ENCODE results near the gene SLC5A12. TPM values are rescaled to one million over a fixed set of nuclear protein-coding genes. Genes with fewer than 3 reads are reported as not detected.

Gene SLC5A12, protein sequence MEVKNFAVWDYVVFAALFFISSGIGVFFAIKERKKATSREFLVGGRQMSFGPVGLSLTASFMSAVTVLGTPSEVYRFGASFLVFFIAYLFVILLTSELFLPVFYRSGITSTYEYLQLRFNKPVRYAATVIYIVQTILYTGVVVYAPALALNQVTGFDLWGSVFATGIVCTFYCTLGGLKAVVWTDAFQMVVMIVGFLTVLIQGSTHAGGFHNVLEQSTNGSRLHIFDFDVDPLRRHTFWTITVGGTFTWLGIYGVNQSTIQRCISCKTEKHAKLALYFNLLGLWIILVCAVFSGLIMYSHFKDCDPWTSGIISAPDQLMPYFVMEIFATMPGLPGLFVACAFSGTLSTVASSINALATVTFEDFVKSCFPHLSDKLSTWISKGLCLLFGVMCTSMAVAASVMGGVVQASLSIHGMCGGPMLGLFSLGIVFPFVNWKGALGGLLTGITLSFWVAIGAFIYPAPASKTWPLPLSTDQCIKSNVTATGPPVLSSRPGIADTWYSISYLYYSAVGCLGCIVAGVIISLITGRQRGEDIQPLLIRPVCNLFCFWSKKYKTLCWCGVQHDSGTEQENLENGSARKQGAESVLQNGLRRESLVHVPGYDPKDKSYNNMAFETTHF
- not detected in 2 replicates for total RNA-seq (2013; cell fraction: nucleolus; rRNA removed)
- 0.06 TPM in 1 of 2 replicates, not detected in the other for total RNA-seq (2014; rRNA removed)
- not detected in 2 replicates for total RNA-seq (2014; rRNA removed; fragmentation: Illumina TruSeq; extraction: Trizol)
- total RNA-seq (2021): not detected in 2 replicates
- polyA plus RNA-seq (2011; ENCODE audit: low read depth): not detected
- polyA plus RNA-seq (2011; rRNA removed): 0.09 and 0.15 TPM in 2 replicates
- polyA plus RNA-seq (2011; cell fraction: cytosol; rRNA removed): 0.03 and 0.06 TPM in 2 replicates
- polyA plus RNA-seq (2011; cell fraction: nucleus; rRNA removed): 0.25 TPM in 2 replicates
- not detected in 2 replicates for polyA plus RNA-seq (2012)
- polyA plus RNA-seq (2014; fragmentation: Illumina TruSeq; extraction: Trizol): not detected in 2 replicates
- not detected for polyA plus RNA-seq (2014; fragmentation: Nextera tagmentation; extraction: Ambion mirVana)
- not detected in 2 replicates for polyA plus RNA-seq (2014; rRNA removed)
- polyA plus RNA-seq (2016; fragmentation: Nextera tagmentation; extraction: Ambion mirVana): not detected
- not detected in 2 replicates for polyA minus RNA-seq (2011; rRNA and poly(A)+ RNA removed)
- polyA minus RNA-seq (2011; cell fraction: cytosol; rRNA and poly(A)+ RNA removed): not detected in 2 replicates
- 0.12 and 0.48 TPM in 2 replicates for polyA minus RNA-seq (2011; cell fraction: nucleus; rRNA and poly(A)+ RNA removed)
- Bru-seq, nascent RNA: percentile 19 among the genes with signal in this experiment
- percentile 21 among the genes with signal in this experiment for BruChase-seq, experiment 1, labeled RNA remaining after a 6-hour chase
- percentile 22 among the genes with signal in this experiment for BruChase-seq, experiment 2, labeled RNA remaining after a 2-hour chase
- long read RNA-seq, experiment 1: 0 reads
- long read RNA-seq, experiment 2: 0 reads

DNA sequence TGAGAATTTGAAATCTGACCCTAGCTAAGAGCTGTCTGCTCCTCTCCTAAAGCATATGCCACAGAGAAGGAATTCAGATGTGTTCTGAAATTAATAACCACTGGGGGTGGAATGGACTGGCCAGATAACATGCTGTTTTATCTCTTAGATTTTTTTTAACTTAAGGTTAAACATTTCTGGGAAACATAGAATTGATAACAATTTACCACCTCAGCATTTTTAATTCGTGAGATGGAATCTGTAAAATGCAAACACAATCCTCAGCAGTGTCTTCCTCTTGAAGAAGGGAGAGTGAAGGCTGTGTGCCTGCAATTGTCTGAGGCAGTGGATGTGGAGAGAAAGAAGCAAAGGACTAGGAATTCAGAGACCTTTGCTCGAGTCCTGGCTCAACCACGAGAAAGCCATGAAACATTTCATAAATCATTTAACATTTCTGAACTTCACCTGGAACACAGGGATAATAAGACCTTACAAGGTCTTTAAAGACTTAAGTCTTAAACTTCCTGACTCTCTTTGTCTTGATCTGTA lies at the start of gene SLC5A12:
SLC5A12 (minus strand) TSS at position 113 of the 528 bp plus-strand sequence. CDS start 346 bp downstream, outside the sequence.
- ATAC-seq (no peak), DNase-seq (ENCODE audit: low read depth, low spot score) (no peak), FAIRE-seq (no peak)
- H3K27ac ChIP-seq (ENCODE audit: control insufficient read depth, insufficient read depth): no peak within 1 kb of the TSS
- BruUV-seq (replicated peaks): no TSS peak
- WGBS (ENCODE audit: insufficient coverage, insufficient replicate concordance, low lambda C conversion rate, missing lambda C conversion rate): 0% methylated on average over 3 of the region's 3 CpGs
- intact Hi-C loops (cut with micrococcal nuclease; ENCODE audit: unreplicated experiment) (no loop called here), in situ Hi-C loops (cut with MboI) (no loop called here)
- POLR2A ChIA-PET: no interaction called here
- SMC1A ChIA-PET (ENCODE audit: uncharacterized antibody, unreplicated experiment): interaction anchor here (1.2 kb wide), 1 partner anchor 14 kb away, joined by 3 read pairs; no protein-coding TSS in a partner anchor
- H3K4me3 ChIP-seq: no peak within 1 kb of the TSS
- no peak within 1 kb of the TSS for H3K4me2 ChIP-seq (ENCODE audit: control insufficient read depth, insufficient read depth)
- H3K9me3 ChIP-seq (replicated peaks; ENCODE audit: control insufficient read depth, insufficient read depth, low read length): no peaks in the 10 kb centered on the region
- RAD21 ChIA-PET (ENCODE audit: unreplicated experiment): no interaction called here
- no peak within 1 kb of the TSS for H2AFZ ChIP-seq (ENCODE audit: control insufficient read depth, low read depth, low read length)
- CTCF ChIA-PET: interaction anchor here (1.7 kb wide), 1 partner anchor 436 kb away, joined by 4 read pairs; no protein-coding TSS in a partner anchor
- no peaks in the 10 kb centered on the region for H3K36me3 ChIP-seq (ENCODE audit: control insufficient read depth in 2 of 2, insufficient read depth in 2 of 2, low read length in 1 of 2)
- no peaks in the 10 kb centered on the region for H3K79me2 ChIP-seq (ENCODE audit: control insufficient read depth, insufficient read depth, low read length)
- no peak within 1 kb of the TSS for H3K9ac ChIP-seq (ENCODE audit: control insufficient read depth, insufficient read depth, low read length)
- no peaks in the 10 kb centered on the region for H4K20me1 ChIP-seq (ENCODE audit: control insufficient read depth, insufficient read depth)
- H3K4me1 ChIP-seq (ENCODE audit: control insufficient read depth, insufficient read depth, low read length): no peaks in the 10 kb centered on the region
- H3K27me3 ChIP-seq (replicated peaks in 1 of 2; ENCODE audit: control insufficient read depth in 2 of 2, insufficient read depth in 2 of 2, low read length in 1 of 2): no peaks in the 10 kb centered on the region
- no peak for TF ChIP-seq PML (IDR thresholded peaks at IDR 0.05; ENCODE audit: low read length)
- TF ChIP-seq MTA3 (IDR thresholded peaks at IDR 0.05; ENCODE audit: borderline replicate concordance, low read length): no peak
- no peak for TF ChIP-seq CHD4 (IDR thresholded peaks at IDR 0.05)
- TF ChIP-seq CHD1 (IDR thresholded peaks at IDR 0.05; ENCODE audit: low read depth, low read length): no peak
- TF ChIP-seq HCFC1 (IDR thresholded peaks at IDR 0.05; ENCODE audit: low read length): no peak
- TF ChIP-seq, protein P1, sequence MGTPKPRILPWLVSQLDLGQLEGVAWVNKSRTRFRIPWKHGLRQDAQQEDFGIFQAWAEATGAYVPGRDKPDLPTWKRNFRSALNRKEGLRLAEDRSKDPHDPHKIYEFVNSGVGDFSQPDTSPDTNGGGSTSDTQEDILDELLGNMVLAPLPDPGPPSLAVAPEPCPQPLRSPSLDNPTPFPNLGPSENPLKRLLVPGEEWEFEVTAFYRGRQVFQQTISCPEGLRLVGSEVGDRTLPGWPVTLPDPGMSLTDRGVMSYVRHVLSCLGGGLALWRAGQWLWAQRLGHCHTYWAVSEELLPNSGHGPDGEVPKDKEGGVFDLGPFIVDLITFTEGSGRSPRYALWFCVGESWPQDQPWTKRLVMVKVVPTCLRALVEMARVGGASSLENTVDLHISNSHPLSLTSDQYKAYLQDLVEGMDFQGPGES (IDR thresholded peaks at IDR 0.05): no peak
- TF ChIP-seq, protein P2, sequence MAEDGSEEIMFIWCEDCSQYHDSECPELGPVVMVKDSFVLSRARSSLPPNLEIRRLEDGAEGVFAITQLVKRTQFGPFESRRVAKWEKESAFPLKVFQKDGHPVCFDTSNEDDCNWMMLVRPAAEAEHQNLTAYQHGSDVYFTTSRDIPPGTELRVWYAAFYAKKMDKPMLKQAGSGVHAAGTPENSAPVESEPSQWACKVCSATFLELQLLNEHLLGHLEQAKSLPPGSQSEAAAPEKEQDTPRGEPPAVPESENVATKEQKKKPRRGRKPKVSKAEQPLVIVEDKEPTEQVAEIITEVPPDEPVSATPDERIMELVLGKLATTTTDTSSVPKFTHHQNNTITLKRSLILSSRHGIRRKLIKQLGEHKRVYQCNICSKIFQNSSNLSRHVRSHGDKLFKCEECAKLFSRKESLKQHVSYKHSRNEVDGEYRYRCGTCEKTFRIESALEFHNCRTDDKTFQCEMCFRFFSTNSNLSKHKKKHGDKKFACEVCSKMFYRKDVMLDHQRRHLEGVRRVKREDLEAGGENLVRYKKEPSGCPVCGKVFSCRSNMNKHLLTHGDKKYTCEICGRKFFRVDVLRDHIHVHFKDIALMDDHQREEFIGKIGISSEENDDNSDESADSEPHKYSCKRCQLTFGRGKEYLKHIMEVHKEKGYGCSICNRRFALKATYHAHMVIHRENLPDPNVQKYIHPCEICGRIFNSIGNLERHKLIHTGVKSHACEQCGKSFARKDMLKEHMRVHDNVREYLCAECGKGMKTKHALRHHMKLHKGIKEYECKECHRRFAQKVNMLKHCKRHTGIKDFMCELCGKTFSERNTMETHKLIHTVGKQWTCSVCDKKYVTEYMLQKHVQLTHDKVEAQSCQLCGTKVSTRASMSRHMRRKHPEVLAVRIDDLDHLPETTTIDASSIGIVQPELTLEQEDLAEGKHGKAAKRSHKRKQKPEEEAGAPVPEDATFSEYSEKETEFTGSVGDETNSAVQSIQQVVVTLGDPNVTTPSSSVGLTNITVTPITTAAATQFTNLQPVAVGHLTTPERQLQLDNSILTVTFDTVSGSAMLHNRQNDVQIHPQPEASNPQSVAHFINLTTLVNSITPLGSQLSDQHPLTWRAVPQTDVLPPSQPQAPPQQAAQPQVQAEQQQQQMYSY (CRISPR knock-in tag; IDR thresholded peaks at IDR 0.05): no peak
- TF ChIP-seq STAT1 (conservative IDR thresholded peaks at IDR 0.05): no peak
- no peak for TF ChIP-seq CREB1 (IDR thresholded peaks at IDR 0.05; ENCODE audit: low read depth)
- TF ChIP-seq RUNX3 (IDR thresholded peaks at IDR 0.05; ENCODE audit: low read length): no peak
- TF ChIP-seq CBX3 (IDR thresholded peaks at IDR 0.05; ENCODE audit: borderline replicate concordance, low read depth): no peak
- TF ChIP-seq MYB (IDR thresholded peaks at IDR 0.05; ENCODE audit: borderline replicate concordance, low read depth, low read length): no peak
- TF ChIP-seq LARP7 (IDR thresholded peaks at IDR 0.05): no peak
- TF ChIP-seq BCL11A (IDR thresholded peaks at IDR 0.05; ENCODE audit: low read depth, low read length): no peak
- TF ChIP-seq, protein P3, sequence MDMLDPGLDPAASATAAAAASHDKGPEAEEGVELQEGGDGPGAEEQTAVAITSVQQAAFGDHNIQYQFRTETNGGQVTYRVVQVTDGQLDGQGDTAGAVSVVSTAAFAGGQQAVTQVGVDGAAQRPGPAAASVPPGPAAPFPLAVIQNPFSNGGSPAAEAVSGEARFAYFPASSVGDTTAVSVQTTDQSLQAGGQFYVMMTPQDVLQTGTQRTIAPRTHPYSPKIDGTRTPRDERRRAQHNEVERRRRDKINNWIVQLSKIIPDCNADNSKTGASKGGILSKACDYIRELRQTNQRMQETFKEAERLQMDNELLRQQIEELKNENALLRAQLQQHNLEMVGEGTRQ (IDR thresholded peaks at IDR 0.05; ENCODE audit: borderline replicate concordance, low read depth, low read length): no peak

Measured in GM12878 (cell line).